HG02571 (cell line): ENCODE data around the gene CTNNAL1.
"Not testable (repeated sequence)": the region's sequence is repeated elsewhere in the genome, so short reads cannot be mapped to it uniquely, and the experiment has no call there.

Experiments used
- ATAC-seq: cut with Tn5 transposase; IDR thresholded peaks from one replicate; pipeline ENCODE4 v1.9.1; 2021; ENCODE audit warnings: mild to moderate bottlenecking, moderate library complexity; ENCODE audit not compliant: unreplicated experiment

The CTNNAL1 gene

GRCh38 chr9:108933718-108934322 is 79.5 kb downstream of the CTNNAL1 start, which contains the start of gene ELP1:
TSS of gene ELP1 (minus strand) at chr9:108934124. CDS start at chr9:108931146, 2,978 bp downstream.
- ATAC-seq: peak; percentile 89

- ATAC-seq: no peak
Measured at GRCh38 chr9:108933231-108933717, 80.0 kb downstream of the CTNNAL1 start.

GRCh38 chr9:108928386-108928785 is 84.9 kb downstream of the CTNNAL1 start:
- no peak for ATAC-seq

- no peak for ATAC-seq
Measured at GRCh38 chr9:108924466-108924865, 88.8 kb downstream of the CTNNAL1 start.

- no peak for ATAC-seq
Measured at GRCh38 chr9:108921200-108921599, 92.1 kb downstream of the CTNNAL1 start.

GRCh38 chr9:108920401-108920800 is 92.9 kb downstream of the CTNNAL1 start:
- not testable (repeated sequence) for ATAC-seq

GRCh38 chr9:108919517-108919916 is 93.8 kb downstream of the CTNNAL1 start:
- no peak for ATAC-seq

GRCh38 chr9:108913391-108913790 is 99.9 kb downstream of the CTNNAL1 start:
- no peak for ATAC-seq

GRCh38 chr9:108911820-108912219 is 101.5 kb downstream of the CTNNAL1 start:
- no peak for ATAC-seq

- no peak for ATAC-seq
Measured at GRCh38 chr9:108910914-108911313, 102.4 kb downstream of the CTNNAL1 start.

- no peak for ATAC-seq
Measured at GRCh38 chr9:108910402-108910801, 102.9 kb downstream of the CTNNAL1 start.

GRCh38 chr9:108905494-108905893 is 107.8 kb downstream of the CTNNAL1 start:
- no peak for ATAC-seq

GRCh38 chr9:108904161-108904560 is 109.1 kb downstream of the CTNNAL1 start:
- no peak for ATAC-seq

- no peak for ATAC-seq
Measured at GRCh38 chr9:108903420-108904103, 109.7 kb downstream of the CTNNAL1 start.

GRCh38 chr9:108900176-108900575 is 113.1 kb downstream of the CTNNAL1 start:
- no peak for ATAC-seq

- ATAC-seq: not testable (repeated sequence)
Measured at GRCh38 chr9:108899023-108899695, 114.1 kb downstream of the CTNNAL1 start.

- no peak for ATAC-seq
Measured at GRCh38 chr9:108897324-108898096, 115.8 kb downstream of the CTNNAL1 start.

- no peak for ATAC-seq
Measured at GRCh38 chr9:108894225-108894997, 118.9 kb downstream of the CTNNAL1 start.
